ENCODE data around the gene ZNF417.

ZNF417 gene

DNA sequence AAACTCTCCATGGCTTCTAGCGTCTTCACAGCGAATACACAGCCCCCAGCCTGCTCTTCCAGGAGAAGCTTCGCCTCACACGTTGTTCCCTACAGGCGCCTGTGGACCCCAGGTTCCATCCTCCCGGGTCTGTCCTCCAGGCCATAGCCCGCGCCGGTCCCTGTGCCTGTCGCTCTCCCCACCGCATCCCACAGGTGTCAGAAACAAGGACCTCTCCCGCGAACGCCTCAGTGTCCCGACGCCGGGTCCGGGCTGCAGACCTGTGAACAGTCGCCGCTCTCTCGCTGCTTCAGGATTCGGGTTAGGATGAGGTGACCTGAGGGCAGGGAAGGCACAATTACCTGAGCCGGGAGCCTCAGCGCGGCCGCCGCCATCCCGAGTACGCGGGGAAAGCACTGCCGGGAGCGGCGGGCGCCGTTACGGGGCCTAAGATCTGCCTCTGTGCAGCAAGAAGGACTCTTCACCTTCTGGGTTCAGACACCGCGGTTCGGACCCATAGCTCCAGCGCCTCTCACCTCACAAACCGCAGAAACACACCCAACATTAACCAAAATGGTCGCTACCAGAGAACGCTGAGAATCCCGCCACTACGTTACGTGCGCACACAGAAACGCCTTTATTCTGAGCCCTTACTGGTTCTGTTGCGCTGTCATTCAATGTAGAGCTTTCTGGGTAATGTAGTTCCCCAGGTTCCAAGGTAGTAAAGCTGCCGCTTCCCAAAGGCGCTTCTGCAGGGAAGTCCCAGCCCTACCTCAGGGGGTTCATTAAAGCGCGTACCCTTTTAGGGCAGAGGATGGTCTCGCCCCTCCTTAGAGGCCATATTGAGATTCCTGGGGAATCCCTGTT, 18.7 kb upstream of the ZNF417 start, which contains the start of gene ZNF418:
TSS of gene ZNF418 (minus strand) at position 583 of the 846 bp plus-strand sequence. CDS start 1,580 bp downstream, outside the sequence.
- Histone ChIP-seq H3K27me3 (no peaks in the 10 kb centered on the region), H3K4me1 (no peaks in the 10 kb centered on the region), H3K9me3 (peaks cover 3 to 94% (median 82%) of the 10 kb centered on the region in 3 donors), H3K27ac (peak within 1 kb of the TSS; percentile 50 to 57), H3K4me3 (peak within 1 kb of the TSS; percentile 56 to 61), H3K36me3 (peaks cover 36 to 77% (median 55%) of the 10 kb centered on the region in 3 donors)
- intact Hi-C loops (cut with DNase I; ENCODE audit: low total_unique reads) = no loop called here
- DNase-seq = peak in 1 of 2 donors; percentile 29
- TF ChIP-seq, protein P1, sequence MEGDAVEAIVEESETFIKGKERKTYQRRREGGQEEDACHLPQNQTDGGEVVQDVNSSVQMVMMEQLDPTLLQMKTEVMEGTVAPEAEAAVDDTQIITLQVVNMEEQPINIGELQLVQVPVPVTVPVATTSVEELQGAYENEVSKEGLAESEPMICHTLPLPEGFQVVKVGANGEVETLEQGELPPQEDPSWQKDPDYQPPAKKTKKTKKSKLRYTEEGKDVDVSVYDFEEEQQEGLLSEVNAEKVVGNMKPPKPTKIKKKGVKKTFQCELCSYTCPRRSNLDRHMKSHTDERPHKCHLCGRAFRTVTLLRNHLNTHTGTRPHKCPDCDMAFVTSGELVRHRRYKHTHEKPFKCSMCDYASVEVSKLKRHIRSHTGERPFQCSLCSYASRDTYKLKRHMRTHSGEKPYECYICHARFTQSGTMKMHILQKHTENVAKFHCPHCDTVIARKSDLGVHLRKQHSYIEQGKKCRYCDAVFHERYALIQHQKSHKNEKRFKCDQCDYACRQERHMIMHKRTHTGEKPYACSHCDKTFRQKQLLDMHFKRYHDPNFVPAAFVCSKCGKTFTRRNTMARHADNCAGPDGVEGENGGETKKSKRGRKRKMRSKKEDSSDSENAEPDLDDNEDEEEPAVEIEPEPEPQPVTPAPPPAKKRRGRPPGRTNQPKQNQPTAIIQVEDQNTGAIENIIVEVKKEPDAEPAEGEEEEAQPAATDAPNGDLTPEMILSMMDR (IDR thresholded peaks at IDR 0.05) = no peak

DNA sequence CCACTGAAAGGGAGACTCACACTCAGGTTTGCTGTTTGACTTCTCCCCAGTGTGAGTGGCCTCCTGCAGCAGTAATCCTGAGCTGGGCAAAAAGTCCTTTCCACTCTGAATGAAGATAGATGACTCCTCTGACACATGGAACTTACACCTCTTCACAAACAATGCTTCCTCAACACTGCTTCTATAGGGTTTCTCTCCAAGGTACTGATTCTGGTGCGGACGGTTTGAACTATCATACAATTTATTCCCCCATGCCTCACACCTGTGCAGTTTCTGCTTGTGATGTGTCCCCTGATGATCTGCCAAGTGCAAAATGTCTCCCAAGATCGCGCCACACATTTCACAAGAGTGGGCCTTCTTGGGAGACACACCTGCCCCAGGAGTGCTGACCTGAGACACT, 11.2 kb upstream of the ZNF417 start:
- H3K36me3 ChIP-seq = peaks cover 58 to 79% (median 63%) of the 10 kb centered on the region in 3 donors
- TF ChIP-seq, protein P1 (IDR thresholded peaks at IDR 0.05) = no peak

DNA sequence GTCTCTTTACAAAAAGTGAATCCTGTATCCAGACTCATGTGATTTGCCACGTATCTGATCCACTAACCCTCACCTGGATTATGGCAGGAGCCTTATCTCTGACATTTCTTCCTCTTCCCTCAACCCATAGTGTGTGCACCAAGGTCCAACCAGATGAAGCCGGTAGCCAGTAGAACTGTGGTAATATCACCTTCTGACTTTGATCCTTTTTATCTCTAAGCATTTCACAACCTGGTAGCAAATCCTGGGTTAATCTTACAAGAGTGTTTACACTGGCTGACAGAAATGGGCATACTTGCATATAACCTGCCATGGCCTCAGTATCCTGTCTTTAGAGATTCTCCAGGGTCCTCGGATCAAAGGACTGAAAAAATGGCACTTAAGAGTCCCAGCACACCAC, 1.9 kb downstream of the ZNF417 start:
- Histone ChIP-seq H3K27ac (no peak overlapping the region), H3K4me1 (peaks cover 0 to 14% (median 10%) of the 10 kb centered on the region in 4 donors)

More for the DNA sequence above, 11.2 kb upstream of the ZNF417 start:
- H3K9me3 ChIP-seq = peaks cover 0 to 90% (median 81%) of the 10 kb centered on the region in 3 donors
- intact Hi-C loops (cut with DNase I; ENCODE audit: low total_unique reads) = no loop called here
- H3K27me3 ChIP-seq = no peaks in the 10 kb centered on the region
- no peak overlapping the region for H3K4me3 ChIP-seq
- no peaks in the 10 kb centered on the region for H3K4me1 ChIP-seq
- DNase-seq = no peak
- no peak overlapping the region for H3K27ac ChIP-seq

DNA sequence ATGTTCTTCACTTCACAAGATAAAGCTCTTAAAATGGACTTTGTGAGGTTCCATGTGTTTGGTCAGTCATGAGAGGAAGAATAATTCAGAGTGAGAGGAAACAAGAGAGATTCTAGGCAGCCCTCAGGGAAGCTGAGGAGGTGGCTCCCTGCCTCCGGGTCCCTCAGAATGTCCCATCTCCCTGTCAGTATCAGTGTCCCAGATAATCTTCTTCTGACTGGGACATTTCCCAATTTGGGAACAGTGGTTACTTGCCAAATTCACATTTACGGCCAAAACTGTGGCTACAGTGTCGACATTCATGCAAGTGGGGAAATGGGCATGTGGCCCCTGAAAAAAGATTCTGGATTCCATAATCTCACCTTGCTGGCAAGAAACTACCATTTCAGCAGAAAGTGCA, 9.0 kb downstream of the ZNF417 start:
- TF ChIP-seq, protein P1 (IDR thresholded peaks at IDR 0.05) = no peak
- intact Hi-C loops (cut with DNase I; ENCODE audit: low total_unique reads) = no loop called here

More for the DNA sequence above, 1.9 kb downstream of the ZNF417 start:
- no peak overlapping the region for H3K4me3 ChIP-seq
- no peak for DNase-seq
- intact Hi-C loops (cut with DNase I; ENCODE audit: low total_unique reads) = no loop called here
- peaks cover 0 to 48% (median 28%) of the 10 kb centered on the region in 3 donors for H3K9me3 ChIP-seq
- TF ChIP-seq, protein P1 (IDR thresholded peaks at IDR 0.05) = no peak
- H3K36me3 ChIP-seq = peaks cover 46 to 49% (median 47%) of the 10 kb centered on the region in 3 donors
- H3K27me3 ChIP-seq = no peaks in the 10 kb centered on the region

DNA sequence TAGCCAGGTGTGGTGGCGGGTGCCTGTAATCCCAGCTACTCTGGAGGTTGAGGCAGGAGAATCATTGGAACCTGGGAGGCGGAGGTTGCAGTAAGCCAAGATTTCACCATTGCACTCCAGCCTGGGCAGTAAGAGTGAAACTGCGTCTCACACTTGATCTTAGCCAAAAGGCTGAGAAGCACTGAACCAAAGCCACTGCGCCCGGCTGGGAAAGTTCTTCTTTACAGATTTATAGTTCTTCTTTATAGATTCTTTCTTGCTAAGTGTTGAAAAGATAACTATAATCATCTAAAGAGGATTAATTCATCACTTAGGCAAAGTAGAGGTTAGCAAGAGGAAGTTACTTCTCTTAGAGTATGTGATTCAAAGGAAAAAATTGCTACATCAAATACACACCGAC, 11.1 kb downstream of the ZNF417 start:
- no peaks in the 10 kb centered on the region for H3K4me1 ChIP-seq
- TF ChIP-seq, protein P1 (IDR thresholded peaks at IDR 0.05) = no peak
- H3K9me3 ChIP-seq = peaks cover 3 to 93% (median 73%) of the 10 kb centered on the region in 3 donors
- no peak overlapping the region for H3K4me3 ChIP-seq
- no peak for DNase-seq
- H3K36me3 ChIP-seq = peaks cover 43 to 73% (median 47%) of the 10 kb centered on the region in 3 donors
- no peak overlapping the region for H3K27ac ChIP-seq
- intact Hi-C loops (cut with DNase I; ENCODE audit: low total_unique reads) = no loop called here
- no peaks in the 10 kb centered on the region for H3K27me3 ChIP-seq

More for the DNA sequence above, 9.0 kb downstream of the ZNF417 start:
- Histone ChIP-seq H3K27me3 (no peaks in the 10 kb centered on the region), H3K4me1 (no peaks in the 10 kb centered on the region), H3K36me3 (peaks cover 64 to 83% (median 69%) of the 10 kb centered on the region in 3 donors), H3K4me3 (no peak overlapping the region), H3K27ac (no peak overlapping the region), H3K9me3 (peaks cover 3 to 94% (median 72%) of the 10 kb centered on the region in 3 donors)
- DNase-seq = no peak

Measured in tibial artery (tissue), 4 donors.